Loucy (cell line): ENCODE measurements around the gene OCIAD1.

Experiments
- EZH2phosphoT487 ChIP-seq: fragments of 200-600 bp; IDR thresholded peaks from 2 replicates; pipeline ENCODE4 v1.6.1; 2018; ENCODE audit warnings: antibody characterized with exemption, mild to moderate bottlenecking, moderate library complexity, borderline replicate concordance
- TF ChIP-seq, protein P1 (sequence below): fragments of 200-600 bp; sonication (generic); conservative IDR thresholded peaks from 2 replicates; pipeline ENCODE4 v1.5.1; 2014; ENCODE audit warnings: mild to moderate bottlenecking, antibody characterized with exemption, low read length

- TF ChIP-seq, protein P1, sequence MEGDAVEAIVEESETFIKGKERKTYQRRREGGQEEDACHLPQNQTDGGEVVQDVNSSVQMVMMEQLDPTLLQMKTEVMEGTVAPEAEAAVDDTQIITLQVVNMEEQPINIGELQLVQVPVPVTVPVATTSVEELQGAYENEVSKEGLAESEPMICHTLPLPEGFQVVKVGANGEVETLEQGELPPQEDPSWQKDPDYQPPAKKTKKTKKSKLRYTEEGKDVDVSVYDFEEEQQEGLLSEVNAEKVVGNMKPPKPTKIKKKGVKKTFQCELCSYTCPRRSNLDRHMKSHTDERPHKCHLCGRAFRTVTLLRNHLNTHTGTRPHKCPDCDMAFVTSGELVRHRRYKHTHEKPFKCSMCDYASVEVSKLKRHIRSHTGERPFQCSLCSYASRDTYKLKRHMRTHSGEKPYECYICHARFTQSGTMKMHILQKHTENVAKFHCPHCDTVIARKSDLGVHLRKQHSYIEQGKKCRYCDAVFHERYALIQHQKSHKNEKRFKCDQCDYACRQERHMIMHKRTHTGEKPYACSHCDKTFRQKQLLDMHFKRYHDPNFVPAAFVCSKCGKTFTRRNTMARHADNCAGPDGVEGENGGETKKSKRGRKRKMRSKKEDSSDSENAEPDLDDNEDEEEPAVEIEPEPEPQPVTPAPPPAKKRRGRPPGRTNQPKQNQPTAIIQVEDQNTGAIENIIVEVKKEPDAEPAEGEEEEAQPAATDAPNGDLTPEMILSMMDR: peak; percentile 47
- no peak for TF ChIP-seq EZH2phosphoT487
These were observed 74.6 kb downstream of the OCIAD1 start for GRCh38 chr4:48905363-48906015.
